HG03139 (cell line): ENCODE measurements around the gene IMMP2L.
"Not testable (repeated sequence)": the region's sequence is repeated elsewhere in the genome, so short reads cannot be mapped to it uniquely, and the experiment has no call there.

ENCODE experiments used
- ATAC-seq: cut with Tn5 transposase; IDR thresholded peaks from one replicate; pipeline ENCODE4 v1.9.1; 2021; ENCODE audit not compliant: unreplicated experiment

IMMP2L gene

DNA sequence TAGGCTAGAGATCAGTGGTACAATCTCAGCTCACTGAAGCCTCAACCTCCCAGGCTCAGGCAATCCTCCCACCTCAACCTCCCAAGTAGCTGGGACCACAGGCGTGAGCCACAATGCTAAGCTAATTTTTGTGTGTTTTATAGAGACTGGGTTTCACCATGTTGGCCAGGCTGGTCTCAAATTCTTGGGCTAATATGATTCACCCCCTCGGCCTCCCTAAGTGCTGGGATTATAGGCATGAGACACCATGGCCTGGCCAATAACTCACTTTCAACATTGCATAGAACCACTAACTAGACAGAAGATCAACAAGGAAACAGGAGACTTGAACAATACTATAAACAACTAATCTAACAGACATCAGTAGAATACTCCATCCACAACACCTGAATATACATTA, 279.7 kb downstream of the IMMP2L start:
- ATAC-seq, result no peak

DNA sequence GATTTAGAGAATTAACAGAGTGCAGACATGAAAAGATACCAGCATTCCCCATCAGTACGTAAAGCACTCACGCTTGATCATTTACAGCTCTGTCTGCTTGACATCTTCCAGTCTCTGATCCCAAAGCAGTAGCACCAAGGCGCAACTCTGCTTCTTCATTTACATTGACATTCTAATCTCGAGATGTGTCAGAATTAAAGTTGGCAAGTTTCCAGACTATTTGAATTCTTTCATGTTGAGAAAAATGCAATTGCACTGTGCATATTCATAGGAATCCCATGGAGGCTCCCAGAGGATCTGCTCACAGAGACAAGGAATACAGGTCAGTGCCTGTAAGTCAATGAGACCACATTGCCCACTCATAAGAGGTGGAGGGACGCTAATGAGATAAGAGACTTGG, 287.4 kb downstream of the IMMP2L start:
- ATAC-seq, result no peak

DNA sequence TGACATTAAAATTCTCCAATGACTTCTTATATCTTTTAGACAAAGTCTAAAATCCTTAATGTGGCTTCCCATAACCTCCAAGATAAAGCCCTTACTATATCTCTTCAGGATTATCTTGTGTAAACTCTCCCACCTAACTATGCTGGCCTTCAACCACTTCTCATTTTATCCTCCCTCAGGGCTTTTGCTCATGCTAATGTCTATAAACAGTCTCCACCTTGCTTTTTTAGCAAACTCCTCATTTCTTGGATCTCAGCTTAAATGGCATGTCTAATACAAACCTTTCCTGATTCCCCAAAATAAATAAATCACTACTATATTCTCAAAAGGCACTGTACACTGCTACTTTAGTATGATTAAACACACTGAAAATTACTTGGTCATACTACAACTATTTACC, 290.2 kb downstream of the IMMP2L start:
- ATAC-seq, result no peak

DNA sequence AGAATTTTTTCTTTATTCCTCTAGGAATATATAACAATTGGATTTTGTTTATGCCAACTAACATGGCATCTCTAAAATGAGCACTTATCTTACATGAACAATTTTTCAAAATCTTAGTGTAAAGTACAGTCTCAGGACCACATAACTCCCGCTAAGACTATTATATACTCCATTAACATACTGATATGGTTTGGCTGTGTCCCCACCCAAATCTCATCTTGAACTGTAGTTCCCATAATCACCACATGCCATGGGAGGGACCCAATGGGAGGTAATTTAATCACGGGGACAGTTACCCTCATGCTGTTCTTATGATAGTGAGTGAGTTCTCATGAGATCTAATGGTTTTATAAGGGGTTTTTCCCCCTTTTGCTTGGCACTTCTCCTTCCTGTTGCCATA, 291.5 kb downstream of the IMMP2L start:
- ATAC-seq, result not testable (repeated sequence)

DNA sequence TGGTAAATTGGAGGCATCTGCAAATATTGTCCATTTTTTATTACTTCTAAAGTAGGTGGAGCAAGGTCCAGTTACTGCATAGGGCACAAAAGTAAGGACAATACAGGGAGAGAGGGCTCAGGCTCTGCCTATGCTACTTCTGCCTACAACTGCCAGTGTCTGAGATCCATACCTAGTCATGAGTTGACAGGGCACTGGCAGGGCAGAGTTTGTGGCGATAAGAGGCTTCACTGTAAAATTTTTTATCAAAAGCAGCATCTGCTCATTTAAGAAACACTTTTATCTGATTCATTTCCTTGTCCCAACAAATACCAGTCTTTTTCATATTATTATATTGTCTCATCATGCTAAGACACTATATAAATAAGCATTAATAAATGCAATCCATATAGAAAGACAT, 293.4 kb downstream of the IMMP2L start:
- ATAC-seq, result no peak

DNA sequence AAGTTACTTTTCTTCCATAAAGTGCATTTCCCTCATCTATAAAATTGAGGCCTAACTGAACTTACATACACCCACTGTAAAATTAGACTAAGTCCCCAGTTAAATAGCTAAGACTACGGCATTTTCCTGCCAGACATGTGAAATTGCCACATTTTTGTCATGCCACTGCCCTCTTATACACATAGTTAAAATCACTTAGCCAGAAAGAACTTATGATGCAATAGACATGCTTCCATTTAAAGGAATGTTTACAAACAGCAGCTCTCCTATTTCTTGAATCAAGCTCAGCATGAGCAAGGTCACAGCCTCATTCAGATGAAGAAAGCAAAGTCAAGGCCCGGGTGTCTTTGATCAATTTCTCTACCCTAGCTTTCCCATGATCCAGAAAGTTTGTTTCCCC, 295.7 kb downstream of the IMMP2L start:
- no peak for ATAC-seq

DNA sequence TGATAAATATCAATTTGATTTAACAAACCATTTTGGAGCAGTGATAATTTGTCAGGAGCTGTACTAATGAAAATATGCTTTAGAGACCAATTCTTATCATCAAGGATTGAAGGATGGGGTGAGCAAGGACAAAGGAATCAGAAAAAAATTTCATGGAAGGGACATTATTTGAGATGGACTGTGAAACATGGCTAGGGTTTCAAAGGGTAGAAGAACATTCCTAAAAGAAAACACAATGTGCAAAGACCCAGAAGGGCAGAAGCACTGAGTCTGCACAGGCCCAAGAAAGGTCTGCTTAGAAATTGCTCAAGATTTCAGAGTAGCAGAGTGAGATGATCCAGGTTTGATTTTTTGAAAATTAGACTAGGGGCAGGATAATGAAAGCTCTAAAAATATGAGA, 296.9 kb downstream of the IMMP2L start:
- ATAC-seq, result no peak

DNA sequence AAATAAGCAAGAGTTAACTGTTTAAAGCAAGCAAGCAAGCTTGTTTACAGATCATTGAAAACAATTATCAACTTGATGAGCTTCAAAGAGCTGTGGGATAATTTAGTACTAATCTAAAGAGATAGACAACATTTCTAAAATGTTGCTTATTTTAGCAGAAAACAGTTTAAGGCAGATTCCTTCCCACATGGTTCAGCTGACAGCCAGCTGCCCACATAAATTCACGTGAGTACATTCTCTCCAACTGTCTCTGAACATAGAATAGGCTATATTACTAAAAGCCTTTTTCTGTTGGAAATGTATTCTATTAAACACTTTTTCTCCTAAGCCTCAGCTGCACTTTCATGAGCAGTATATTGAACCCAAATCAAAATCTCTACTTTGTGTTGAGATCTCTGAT, 297.3 kb downstream of the IMMP2L start:
- no peak for ATAC-seq

DNA sequence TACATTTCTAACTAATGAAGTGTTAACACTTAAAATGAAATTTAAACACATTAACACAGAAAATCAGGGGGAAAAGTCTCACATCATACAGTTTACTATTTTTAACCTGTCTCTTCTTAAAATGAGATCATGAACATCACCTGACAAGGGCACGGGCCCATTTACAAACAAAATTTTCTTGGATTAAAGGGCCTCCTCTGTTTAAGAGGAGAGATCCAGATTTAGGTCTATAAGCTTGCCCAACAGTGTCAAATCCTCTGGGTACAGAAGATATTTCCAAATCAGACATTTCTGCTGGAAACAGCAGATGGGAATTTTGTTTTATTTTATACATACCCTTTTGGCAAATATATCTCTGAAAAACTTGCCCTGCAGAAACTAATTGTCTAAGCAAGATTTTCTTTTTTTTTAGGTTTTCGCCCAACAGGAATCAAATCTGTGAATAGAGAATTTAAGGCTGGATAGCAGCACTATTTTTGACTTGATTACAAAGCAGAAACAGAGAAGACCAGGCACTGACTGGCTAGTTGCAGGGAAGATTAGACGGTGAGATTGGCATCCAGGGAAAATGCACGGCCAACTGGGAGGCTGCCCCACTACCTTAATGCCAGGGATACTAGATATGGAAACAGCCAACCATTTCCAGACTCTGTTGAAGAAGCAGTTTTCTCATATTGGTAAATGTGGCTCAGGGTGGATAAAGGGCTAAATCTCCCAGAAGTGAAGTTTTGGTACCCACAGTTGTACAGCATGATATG, 298.0 kb downstream of the IMMP2L start:
- no peak for ATAC-seq

DNA sequence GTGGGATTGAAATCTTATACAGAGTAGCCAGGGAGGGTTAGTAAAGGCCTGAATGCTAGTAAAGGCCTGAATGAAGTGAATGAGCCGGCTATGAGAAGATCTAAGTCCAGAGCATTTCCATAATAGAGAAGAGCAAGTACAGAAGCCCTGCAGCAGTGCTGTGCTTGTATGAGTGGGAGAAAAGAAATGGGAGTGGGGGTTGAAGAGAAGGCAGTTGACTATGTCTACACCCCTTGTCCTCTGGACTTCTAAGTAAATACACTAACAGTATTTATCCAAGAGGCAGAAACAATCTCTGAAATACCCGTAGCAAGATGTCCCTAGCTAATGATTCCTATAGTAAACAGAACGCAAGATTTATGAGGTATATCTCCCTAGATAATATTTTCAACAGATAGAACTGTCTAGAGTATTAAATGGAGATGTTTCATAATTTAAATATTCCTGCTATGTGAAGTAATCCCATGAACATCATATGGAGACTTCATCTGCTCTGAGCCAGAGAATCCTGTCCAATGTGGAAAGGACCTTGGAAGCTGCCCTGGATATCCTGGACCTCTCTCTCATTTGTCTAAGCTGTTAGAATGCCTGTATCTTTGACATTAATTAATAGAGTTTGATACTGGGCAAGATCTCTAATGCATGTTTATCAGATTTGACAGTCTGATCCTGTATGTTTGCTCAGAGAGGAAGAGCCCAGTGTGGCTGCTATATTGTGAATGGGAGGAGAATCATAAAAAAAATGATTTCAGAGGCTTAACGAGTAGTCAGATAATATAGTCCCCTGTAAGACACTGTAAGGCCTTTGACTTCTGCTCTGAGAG, 299.8 kb downstream of the IMMP2L start:
- ATAC-seq, result no peak

DNA sequence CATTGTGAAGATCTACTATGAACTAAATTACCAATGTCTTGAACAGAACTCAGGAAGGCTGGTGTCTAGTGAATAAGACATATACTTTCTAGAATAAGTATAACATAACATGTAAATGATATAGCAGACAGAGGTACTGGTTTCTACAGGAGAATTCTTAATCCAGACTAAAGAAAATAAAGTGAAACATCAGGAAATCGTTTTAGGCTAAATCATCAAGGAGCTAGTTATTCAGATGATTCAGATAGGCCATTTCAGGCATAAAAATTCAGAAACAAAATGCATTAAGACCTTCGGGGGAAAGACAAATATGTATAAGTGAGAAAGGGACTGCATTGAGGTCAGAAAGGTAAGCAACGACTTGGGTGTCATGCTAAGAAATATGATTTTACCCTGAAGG, 300.8 kb downstream of the IMMP2L start:
- ATAC-seq, result no peak

DNA sequence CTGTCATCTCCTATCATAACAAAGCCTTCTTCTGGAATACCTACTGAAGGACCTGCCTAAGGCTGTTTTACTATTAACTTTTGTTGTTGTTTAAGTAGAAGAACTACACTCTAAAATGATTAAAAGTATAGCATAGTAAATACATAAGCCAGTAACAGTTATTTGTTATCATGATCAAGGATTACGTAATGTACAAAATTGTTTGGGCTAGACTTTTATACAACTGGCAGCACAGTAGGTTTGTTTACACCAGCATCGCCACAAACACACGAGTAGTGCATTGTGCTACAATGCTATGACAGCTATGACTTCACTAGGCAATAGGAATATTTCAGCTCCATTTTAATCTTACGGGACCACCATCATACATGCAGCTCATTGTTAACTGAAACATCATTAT, 302.3 kb downstream of the IMMP2L start:
- ATAC-seq, result no peak

DNA sequence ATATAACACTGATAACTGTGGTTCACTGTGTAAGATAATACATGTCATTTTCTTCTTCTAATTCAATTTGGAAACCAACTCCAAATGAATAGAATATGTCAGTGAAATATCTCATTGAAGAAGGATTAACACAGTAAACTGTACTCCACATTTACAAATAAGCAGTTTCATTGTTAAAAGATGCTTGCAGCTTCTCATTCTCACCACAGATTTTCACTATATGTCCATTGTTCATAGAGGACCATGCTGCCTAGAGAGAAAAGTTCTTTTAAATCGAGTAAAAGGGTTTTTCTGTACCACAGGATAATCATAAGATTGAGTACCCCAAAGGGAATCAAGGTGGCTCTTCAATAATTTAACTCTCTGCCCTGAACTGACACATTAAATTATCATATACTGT, 305.9 kb downstream of the IMMP2L start:
- no peak for ATAC-seq

DNA sequence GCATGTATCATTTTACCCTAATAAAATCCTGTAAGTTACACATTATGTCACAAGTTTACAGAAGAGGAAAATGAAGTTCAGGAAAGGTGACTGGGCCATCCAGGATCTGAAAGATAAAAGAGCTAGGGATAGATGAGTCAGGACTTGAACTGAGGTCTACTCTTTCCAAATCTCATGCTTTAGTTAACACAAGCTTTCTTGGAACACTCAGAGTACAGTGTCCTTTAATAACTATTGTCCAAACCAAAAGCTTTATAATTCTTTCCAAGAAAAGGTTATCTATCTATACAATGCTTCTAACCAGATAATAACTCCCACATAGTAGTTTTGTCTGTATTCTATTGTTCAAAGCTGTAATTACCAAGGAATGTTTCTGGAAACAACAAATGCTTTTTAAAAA, 306.7 kb downstream of the IMMP2L start:
- ATAC-seq, result no peak

DNA sequence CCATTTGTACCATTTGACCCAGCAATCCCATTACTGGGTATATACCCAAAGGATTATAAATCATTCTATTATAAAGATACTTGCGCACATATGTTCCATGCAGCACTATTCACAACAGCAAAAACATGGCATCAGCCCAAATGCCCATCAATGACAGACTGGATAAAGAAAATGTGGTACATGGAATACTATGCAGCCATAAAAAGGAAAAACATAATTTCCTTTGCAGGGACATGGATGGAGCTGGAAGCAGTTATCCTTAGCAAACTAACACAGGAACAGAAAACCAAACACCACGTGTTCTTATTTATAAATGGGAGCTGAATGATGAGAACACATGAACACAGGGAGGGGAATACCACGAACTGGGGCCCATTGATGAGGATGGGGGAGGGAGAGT, 310.9 kb downstream of the IMMP2L start:
- not testable (repeated sequence) for ATAC-seq

DNA sequence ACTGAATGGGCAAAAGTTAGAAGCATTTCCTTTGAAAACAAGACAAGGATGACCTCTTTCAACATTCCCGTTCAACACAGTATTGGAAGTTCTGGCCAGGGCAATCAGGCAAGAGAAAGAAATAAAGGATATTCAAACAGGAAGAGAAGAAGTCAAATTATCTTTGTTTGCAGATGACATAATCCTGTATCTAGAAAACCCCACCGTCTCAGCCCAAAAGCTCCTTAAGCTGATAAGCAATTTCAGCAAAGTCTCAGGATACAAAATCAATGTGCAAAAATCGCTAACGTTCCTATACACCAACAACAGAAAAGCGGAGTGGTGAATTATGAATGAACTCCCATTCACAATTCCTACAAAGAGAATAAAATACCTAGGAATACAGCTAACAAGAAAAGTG, 312.5 kb downstream of the IMMP2L start:
- not testable (repeated sequence) for ATAC-seq

DNA sequence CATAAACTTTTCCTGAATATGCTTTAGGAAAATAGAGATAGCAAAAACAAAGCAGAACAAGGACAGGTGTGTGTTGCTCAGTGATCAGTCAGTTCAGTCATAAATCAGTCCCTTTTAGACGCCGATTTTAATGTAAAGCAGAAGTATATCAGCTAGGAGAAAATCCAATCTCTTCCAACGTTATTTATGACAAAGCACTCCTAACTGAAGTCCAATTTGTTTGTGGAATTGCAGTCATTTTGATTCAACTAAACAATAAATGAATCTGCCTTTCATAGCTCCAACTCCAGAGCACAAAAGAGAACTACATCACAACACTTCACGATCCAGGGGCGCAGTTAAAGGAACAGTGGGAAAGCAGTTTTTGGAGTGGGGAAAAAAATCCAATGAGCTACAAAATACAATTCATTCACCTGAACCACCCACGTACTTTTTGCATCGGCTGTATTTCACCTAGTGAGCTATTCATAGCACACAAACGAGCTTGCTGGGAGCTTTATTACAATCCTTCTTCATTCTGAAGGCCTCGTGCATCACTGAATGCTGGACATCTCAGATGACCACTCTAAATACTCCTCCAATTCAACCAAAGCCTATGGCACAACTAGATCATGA, 320.0 kb downstream of the IMMP2L start:
- no peak for ATAC-seq

DNA sequence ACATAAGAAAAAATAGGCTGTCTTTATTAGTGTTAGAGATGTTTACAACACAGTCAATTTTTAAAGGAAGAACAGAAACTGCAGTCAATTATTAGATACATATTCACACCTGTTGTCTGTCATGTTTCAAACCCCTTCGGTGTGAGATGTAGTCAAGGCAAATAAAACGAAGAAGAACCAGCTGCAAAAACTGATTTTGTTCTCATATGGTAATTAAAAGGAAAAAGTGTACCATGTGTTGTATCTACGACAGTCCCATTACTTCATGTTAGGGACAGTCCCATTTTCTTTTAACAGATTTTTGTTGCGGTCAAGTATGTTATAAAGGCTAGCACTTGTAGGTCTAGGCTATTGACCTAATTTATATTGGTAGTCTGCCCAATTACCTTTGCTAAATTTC, 321.9 kb downstream of the IMMP2L start:
- peak; percentile 56 for ATAC-seq

DNA sequence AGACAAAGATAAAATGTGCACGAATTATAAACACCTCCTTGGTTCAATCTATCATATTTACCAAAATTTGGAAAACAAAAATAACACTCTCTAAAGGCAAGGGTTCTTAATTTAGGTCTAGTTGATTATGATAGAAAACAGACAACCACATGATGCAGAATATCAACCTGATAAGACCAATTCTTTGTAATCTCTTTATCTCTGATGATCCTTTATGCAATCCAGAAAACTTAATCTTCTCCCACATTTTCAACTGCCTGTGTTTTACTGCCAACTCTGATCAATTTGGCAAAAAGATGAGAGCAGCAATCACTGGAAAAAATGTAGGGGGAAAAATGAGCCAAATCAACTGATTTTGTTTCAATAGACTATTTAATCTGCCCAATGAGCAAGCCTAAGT, 322.9 kb downstream of the IMMP2L start:
- ATAC-seq, result no peak

DNA sequence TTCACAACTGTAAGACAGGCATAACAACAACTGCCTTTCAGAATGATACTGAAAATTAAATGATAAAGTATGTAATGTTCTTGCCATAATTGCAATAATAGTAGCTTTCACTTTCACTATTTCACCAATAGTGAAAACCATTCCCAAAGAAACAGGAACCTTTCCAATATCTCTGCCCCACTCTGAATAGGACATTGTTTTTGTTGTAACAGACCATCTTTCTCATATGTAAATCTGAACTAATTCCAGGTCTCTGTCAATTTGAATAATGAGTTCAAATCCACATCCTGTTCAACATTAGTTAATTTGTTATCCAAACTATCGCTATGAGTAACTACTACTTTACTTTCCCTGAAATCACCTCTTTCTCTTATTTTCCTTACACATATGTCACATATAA, 323.4 kb downstream of the IMMP2L start:
- no peak for ATAC-seq

DNA sequence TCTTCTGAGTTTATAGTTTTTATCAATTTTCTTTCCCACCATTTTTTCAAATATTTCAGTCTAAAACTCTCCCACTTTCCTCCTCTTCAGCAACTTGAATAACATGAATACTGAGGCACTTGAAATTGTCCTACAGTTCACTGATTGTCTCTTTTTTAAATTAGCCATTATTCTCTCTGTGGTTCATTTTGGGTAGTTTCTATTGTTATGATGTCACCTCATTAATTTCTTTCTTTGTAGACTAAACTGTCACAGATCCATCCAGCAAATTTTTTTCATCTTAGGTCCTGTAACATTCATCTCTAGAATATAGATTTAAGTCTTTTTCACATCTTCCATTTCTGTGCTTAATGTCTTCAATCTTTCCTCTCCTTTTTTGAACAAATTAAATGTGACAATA, 326.6 kb downstream of the IMMP2L start:
- ATAC-seq, result no peak
